ENCODE measurements around the gene MAST4.

DNA sequence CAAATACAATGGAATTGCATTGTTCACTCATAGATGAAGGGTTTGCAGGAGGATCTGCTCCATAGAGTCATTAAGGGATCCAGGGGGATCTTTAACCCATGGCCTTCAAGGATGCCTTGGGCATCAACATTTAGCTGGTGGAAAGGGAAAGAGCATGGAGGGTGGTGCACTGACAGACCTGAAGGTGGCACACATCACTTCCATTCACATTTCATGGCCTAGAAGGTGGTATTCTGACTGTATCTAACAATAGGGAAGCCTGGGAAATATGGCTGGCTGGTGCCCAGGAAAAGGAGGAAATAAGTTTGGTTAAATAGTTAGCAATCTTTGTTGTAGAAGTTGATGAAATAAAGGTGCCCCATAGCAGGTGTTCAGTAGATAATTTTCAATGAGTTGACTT lies 370.2 kb downstream of the MAST4 start:
- no peak for TF ChIP-seq EZH2phosphoT487 (IDR thresholded peaks at IDR 0.05; ENCODE audit: borderline replicate concordance, low read length)
- TF ChIP-seq, protein P1, sequence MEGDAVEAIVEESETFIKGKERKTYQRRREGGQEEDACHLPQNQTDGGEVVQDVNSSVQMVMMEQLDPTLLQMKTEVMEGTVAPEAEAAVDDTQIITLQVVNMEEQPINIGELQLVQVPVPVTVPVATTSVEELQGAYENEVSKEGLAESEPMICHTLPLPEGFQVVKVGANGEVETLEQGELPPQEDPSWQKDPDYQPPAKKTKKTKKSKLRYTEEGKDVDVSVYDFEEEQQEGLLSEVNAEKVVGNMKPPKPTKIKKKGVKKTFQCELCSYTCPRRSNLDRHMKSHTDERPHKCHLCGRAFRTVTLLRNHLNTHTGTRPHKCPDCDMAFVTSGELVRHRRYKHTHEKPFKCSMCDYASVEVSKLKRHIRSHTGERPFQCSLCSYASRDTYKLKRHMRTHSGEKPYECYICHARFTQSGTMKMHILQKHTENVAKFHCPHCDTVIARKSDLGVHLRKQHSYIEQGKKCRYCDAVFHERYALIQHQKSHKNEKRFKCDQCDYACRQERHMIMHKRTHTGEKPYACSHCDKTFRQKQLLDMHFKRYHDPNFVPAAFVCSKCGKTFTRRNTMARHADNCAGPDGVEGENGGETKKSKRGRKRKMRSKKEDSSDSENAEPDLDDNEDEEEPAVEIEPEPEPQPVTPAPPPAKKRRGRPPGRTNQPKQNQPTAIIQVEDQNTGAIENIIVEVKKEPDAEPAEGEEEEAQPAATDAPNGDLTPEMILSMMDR (IDR thresholded peaks at IDR 0.05; ENCODE audit: low read depth, low read length, poor library complexity, severe bottlenecking): no peak

All from DOHH2 (cell line).